ENCODE measurements around the gene SH2D1B.

Gene SH2D1B

GRCh38 chr1:162397943-162398560 is 13.9 kb downstream of the SH2D1B start:
- no peak for DNase-seq

- DNase-seq, result no peak
Observed at GRCh38 chr1:162397039-162397448, 14.9 kb downstream of the SH2D1B start.

- DNase-seq, result no peak
Observed at GRCh38 chr1:162396201-162396906, 15.6 kb downstream of the SH2D1B start.

- DNase-seq, result no peak
Observed at GRCh38 chr1:162391790-162392563, 20.0 kb downstream of the SH2D1B start.

GRCh38 chr1:162390396-162391185 is 21.3 kb downstream of the SH2D1B start:
- DNase-seq, result no peak

GRCh38 chr1:162389971-162390370 is 22.0 kb downstream of the SH2D1B start:
- DNase-seq, result no peak

GRCh38 chr1:162389021-162389818 is 22.7 kb downstream of the SH2D1B start:
- DNase-seq, result no peak

- no peak for DNase-seq
Observed at GRCh38 chr1:162388615-162389014, 23.3 kb downstream of the SH2D1B start.

GRCh38 chr1:162388083-162388594 is 23.8 kb downstream of the SH2D1B start:
- DNase-seq, result no peak

- DNase-seq, result no peak
Observed at GRCh38 chr1:162387226-162388082, 24.5 kb downstream of the SH2D1B start.

GRCh38 chr1:162386292-162387225 is 25.4 kb downstream of the SH2D1B start:
- DNase-seq, result no peak

GRCh38 chr1:162385702-162386101 is 26.2 kb downstream of the SH2D1B start:
- no peak for DNase-seq

GRCh38 chr1:162385280-162385623 is 26.7 kb downstream of the SH2D1B start:
- DNase-seq, result no peak

GRCh38 chr1:162384601-162385279 is 27.2 kb downstream of the SH2D1B start:
- DNase-seq, result no peak

GRCh38 chr1:162384116-162384515 is 27.8 kb downstream of the SH2D1B start:
- no peak for DNase-seq

- no peak for DNase-seq
Observed at GRCh38 chr1:162383516-162383915, 28.4 kb downstream of the SH2D1B start.

GRCh38 chr1:162383091-162383490 is 28.8 kb downstream of the SH2D1B start:
- no peak for DNase-seq

- DNase-seq, result no peak
Observed at GRCh38 chr1:162381941-162382750, 29.8 kb downstream of the SH2D1B start.

Data from activated CD8-positive, alpha-beta memory T cell treated with anti-CD3 and anti-CD28 coated beads, Interleukin-2, amount 50 U/mL, for 4 hours (primary cell).